GM18867 (cell line): ENCODE results near the gene BTG2.
"Not testable (repeated sequence)": the region's sequence is repeated elsewhere in the genome, so short reads cannot be mapped to it uniquely, and the experiment has no call there.

Source experiments
- ATAC-seq: cut with Tn5 transposase; IDR thresholded peaks from one replicate; pipeline ENCODE4 v1.9.1; 2021; ENCODE audit warnings: mild to moderate bottlenecking, moderate library complexity; ENCODE audit not compliant: unreplicated experiment

The BTG2 gene

DNA sequence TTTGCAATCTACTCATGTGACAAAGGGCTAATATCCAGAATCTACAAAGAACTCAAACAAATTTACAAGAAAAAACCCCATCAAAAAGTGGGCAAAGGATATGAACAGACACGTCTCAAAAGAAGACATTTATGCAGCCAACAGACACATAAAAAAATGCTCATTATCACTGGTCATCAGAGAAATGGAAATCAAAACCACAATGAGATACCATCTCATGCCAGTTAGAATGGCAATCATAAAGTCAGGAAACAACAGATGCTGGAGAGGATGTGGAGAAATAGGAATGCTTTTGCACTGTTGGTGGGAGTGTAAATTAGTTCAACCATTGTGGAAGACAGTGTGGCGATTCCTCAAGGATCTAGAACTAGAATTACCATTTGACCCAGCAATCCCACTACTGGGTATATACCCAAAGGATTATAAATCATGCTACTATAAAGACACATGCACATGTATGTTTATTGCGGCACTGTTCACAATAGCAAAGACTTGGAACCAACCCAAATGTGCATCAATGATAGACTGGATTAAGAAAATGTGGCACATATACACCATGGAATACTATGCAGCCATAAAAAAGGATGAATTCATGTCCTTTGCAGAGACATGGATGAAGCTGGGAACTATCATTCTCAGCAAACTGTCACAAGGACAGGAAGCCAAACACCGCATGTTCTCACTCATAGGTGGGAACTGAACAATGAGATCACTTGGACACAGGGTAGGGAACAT lies 8.9 kb downstream of the BTG2 start:
- not testable (repeated sequence) for ATAC-seq

DNA sequence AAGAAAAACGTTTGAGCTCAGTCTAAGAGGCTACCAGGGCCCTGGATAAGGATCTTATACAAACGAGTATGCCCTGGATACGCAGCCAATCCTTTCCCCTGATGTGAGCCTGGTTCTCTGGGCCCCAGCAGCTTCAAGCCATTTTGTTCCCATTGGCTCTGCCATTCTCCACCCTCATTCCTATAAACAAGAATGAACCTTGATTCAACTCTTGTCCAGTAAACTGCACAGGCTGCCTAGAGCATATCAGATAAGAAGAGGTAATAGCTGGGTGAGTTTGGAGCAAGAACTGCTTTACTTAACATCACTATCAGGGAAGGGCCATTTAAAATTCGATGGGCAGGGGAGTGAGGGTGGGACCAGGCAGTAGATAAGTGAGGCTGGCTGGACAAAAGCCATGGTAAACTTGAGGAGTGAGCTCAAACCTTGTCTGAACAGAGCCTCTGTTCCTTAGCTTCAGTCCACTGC lies 11.3 kb downstream of the BTG2 start:
- no peak for ATAC-seq

DNA sequence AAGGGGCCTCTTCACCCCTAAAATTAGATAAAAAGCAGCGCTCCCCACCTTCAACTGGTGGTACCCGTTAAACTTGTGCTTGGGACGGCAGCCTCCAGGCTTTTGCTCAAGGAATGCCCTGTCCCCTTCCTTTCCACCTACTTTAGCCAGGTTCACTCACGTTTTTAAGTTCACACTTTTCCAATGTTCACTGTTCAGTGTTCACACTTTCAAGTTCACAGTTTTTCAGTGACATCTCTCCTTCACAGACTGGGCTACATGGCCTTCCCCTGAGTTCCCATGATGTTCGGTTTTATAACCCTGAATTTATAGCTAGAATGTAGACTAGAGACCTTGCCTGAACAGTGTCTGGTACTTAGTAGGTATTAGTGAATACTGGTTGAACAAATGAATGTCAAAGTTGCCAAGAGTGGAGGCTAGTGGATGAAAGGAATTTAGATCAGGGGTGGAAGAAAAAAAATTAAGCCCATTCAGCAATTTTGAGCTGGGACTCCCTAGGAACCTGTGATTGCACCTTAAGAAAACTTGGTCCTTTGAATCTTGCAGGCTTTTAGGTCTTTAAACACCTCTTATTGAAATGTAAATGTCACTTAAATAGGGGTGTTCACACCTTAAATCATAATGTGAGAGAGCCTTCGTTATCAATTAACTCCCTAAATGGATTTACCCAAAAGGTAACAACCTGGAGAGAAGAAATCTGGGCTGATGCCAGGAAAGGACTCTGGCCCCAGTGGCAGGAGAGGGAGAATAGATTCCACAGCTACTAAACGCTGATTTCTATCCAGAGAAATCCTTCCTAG lies 12.3 kb downstream of the BTG2 start:
- ATAC-seq: no peak

DNA sequence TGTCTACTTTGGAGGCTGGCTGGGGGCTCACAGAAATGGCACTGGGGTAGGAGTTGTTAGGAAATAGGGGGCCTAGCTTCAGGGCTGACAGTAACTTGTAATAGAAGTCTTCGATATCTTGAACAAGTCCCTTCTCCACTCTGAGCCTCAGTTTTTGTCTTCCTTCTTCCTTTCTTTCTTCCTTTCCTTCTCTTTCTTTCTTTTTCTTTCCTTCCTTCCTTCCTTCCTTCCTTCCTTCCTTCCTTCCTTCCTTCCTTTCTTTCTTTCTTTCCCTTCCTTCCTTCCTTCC lies 12.9 kb downstream of the BTG2 start:
- no peak for ATAC-seq

DNA sequence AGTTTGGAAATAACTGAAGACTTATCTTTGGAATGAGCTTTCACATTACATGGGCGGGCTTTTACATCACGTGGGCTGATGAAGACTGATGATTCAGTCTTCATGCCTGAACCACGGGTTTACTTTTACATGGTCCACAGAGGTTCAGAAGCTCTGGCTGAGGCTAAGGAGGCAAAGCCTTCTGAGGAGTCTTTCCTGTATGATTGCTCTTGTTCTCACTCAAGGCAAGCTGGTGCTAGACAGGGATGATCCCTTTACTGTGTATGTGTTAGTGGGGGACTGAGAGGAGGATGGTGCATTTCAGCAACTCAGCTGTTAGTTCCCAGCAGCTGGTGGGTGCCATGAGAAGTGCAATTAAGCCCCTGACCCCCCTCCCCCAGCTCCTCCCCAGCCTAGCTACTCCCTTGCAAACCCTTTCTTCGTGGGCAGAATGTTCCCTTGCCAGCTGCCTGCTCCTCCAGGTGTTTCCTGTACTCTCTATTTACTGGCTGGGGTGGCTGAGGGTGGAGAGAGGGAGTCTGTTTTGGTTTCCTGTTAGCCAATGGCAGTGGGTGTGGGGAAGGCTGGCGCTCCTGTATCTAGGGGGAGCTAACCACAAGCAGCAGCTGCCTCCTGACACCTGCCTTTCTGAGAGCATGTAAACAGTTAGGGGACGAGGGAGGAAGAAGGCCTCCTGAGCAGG lies 15.4 kb downstream of the BTG2 start:
- peak; percentile 76 for ATAC-seq

DNA sequence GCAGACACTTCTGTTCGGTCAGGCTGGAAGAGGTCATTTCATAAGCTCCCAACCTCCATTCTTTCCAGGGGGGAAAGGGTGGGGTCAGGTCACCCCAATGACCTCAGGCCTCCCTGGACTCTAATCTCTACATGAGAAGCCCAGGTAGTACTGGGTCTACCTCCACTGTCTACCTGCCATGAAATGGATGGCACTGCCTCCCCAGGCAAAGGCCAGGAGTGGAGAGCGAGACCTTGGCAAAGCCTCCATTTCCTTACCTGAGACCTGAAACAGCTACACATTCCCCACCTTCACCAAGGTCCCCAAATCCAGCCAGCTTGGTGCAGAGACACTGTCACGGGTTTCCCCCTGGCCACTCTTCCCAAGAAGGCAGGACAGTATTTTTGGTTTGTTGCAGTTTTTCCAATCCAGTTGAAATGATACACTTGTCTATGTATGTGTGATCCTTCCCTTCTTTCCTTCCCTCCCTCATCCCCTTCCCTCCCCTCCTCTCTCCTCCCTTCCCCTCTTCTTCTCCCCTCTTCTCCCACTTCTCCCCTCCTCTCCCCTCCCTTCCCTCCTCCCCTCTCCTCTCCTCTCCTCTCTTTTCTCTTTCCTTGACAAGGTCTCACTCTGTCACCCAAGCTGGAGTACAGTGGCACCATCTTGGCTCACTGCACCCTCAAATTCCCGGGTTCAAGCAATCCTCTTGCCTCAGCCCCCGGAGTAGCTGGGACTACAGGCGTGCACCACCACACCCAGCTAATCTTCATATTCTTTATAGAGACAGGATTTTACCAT lies 16.1 kb downstream of the BTG2 start:
- no peak for ATAC-seq

DNA sequence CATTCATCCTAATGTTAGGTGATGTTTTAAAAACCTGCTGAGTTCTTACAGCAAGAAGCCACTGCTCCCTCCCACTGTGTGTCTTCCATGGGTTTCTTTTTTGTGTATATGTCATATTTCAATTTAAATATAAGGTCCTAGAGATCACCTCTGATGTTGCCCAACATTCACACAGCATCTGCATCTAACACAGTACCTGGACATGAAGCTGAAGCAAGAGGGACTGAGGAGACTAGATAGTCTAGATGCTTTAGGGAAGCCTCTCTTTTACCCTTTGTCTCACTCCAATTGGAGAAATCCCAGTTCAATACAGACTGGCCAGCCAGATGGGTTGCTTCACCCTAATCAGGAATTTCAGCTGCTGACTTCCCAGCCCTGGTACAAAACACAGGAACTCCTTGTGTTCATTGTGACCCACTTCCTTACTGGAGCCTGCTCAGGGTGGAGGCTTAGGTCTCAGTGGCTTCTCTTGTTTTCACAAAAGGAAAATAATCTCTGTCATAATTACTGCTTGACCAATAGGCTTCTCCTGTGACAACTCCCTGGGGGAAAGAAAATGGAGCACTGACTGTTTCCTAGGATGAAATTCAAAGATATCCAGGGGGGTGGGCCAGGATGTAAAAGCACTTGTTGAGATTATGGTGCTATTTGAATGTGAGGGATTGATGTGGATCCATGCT lies 17.3 kb downstream of the BTG2 start:
- no peak for ATAC-seq

DNA sequence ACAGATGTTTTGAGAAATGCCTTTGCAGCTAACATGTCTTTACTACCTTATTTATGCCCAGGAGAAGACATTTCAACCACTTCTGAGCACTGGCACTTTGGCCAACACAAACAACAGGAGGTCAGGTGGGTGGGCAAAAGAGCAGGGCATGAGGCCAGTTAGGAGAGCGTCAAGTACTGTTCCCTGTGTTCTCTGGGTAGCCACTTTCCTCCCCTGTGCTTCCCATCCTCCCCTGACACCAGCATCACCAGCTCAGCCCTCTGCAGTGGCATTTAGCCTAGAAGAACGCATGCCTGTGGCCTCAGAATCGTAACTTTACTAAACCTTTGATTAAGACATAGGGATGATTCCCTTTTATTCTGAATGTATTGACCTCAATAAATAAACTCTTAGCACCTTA lies 18.3 kb downstream of the BTG2 start:
- no peak for ATAC-seq

DNA sequence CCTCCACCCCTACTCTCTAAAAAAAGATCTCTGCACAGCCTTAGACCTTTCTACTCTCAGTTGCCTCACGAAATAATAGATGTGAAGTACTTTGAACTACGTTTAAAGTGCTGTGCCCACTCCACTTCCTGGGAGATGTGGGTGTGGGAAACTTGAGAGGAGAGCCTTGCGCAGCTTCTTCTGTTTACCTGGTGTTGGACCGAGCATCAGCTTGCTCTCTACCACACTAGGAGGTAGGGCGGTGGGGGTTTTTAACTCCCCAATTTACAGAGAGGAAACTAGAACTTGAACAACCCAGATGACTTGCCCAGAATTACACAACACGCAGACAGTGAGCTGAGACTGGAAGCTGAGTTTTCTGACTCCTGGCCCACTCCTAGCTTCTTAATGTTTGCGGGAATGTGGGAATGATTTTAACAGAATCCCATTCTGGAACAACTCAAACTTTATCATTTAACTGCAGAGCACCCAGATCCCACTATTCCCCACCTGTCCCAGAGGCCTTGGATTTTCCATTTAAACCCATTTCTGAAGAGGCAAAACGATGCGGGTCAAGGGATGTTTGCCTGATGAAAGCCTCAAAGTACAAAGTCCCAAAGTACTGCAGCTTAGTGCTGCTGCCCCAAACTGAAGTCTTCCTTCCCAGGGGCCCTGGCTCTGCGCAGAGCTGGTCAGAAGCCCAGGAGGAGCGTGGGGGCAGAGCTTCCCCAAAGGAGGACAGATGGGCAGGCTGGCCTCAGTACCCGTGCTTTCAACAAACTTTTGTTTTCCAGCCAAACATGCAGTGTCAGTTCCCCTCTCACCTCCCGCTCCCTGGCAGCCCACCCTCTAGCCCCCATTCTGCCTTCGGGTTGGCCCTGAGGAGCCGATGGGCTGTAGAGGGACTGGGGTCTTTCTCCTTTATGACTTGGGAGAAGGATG lies 19.0 kb downstream of the BTG2 start:
- ATAC-seq: no peak

DNA sequence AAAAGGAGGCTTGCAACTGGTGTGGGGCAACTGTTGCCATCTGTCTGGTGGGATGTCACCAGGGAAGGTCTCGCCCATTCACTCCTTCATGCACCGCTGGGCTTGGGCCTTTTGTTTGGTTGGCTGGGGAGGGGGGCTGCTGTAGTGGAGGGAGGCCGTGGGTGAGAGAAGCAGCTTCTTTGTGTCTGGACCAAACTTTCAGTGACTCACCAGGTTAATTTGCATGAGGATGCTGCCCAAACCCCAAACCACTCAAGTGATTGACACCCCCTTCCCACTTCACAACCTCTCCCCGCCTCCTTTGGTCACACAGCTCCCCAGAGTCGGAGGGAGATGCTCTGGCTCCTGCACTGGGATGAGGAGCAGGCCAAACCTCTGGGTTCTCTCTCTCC lies 19.7 kb downstream of the BTG2 start:
- peak; percentile 31 for ATAC-seq

DNA sequence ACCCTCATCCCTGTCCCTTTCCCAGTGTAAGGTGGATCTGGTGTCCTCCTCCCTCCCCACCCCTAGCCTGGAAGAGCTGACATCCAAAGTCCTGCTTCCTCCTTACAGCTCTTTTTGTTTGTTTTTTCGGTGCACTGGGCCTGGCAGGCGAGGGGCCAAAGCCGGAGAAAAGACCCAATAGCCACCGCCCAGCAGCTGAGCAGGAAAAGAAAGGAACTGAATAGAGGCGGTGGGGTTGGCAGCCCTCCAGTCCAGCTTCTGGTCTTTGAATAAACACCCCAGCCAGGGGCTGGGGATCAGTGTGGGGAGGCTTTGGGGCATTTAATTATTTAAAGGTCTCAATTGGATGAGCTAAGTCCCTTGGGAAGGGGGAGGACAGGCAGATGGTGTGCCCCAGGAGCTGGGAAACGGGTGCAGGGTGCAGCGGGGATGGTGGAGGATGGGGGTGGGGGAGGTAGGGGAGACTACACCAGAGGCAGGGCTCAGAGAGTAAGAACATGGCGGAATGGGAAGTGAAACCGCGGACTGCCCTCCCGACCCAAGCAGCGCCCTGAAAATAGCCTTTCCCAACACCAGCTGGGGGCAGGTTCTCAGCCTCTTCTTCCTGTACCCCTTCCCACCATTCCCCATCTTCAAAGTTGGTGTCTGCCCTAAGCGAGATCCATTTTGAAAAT lies 20.2 kb downstream of the BTG2 start:
- no peak for ATAC-seq

DNA sequence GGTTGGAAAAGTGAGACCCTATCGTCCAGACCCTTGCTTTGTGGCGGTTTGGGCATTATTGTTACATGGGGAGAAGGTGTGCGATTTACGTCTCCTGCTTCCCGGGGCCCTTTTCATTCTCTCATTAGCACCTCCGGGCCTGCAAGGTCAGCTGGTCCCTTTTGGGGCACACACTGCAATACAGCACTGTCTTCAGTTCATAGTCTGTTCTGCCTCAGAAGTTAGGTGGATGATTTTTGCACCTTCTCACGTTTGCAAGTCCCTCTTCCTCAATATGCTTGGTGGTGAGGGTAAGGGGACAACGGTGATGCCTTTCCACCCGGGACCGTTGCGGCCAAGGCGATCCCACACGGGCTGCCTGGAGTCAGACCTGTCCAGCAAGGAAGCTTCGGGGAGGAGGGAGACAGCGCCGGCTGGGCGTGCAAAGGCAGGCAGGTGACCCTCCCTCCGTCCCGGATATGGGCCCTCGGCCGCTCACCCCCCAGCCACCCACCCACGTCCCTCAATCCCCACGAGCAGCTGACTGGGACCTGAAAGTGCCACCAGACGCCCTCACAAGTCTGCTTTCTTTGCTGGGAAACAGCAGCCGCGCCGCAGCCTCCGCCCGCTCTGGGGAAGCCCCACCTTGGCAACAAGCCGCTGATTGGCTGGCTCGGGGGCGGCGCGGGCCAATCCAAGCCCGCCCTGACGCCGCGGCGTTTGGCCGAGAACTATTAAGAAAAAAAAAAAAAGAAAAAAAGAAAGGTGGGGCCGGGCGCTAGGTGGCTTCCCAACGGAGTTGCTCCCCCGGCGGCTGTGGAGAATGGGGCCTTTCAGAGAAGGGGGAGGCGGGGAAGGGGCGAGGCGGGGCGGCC lies 21.7 kb downstream of the BTG2 start:
- peak; percentile 71 for ATAC-seq

DNA sequence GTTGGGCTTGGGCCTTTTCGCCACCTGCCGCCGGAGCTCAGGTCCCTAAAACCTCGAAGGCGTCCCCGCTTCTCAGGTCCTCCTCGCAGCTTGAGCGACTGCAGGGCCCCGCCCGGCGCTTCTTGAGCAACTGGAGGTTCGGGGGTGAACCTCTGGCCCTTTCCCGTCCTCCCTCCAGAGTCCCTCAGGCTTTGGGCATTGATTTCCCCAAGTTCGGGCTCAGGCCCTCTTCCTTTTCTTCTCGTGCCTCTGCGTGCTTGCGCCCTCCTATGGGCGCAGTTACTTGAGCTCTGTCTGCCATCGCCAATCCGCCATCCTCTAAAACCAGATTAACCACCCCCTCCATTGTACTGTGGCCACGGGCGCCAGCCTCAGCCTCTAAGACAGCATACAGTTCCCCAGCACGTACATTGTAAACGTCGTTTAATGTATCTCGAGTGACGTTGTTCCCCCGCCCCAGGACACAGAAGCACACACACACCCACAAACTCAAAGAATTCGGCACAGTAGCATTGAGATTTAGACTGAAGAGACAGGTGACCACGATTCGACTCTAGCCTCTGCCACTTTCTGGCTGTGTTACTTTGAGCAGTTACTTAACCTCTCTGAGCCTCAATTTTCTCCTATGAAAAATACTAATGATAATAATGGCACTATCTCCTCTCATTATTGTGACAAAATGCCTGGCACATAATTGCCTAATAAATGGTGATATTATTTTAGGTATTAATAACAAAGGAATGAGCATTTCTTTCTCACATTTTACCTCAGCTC lies 22.6 kb downstream of the BTG2 start:
- peak; percentile 29 for ATAC-seq

DNA sequence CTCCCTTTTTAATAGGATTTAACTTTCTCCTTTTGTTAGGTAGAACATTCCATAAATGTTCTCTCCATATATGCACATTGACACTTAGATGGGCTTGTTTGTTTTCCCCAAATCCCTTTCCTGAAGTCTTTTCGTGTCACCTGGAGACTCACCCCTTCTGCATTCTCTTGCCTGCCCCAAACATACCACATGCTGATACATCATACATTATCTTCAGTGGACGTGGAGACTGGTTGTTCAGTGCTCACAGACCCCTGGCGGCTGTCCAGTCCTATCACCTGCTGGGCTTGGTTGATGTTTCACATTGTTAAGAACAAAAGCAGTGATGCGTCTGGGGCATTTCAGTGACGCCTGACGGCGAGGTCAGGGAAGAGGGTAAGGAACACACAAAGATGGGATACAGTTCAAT lies 23.4 kb downstream of the BTG2 start:
- ATAC-seq: no peak

DNA sequence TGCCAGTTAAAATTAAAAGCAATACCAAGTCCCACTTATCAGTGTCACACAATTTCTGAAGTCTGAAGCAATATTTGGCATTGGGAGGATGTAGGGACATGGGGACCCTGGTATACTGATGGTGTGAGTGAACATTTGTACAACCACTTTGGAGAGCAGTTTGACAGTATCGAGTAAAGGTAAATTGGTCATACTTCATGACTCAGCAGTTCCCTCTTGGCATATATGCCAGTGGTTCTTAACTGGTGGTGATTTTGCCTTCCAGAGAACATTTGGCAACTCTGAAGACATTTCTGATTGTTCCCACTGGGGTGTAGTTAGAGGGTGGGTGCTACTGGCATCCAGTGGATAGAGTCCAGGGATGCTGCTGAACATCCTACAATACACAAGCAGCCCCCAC lies 25.9 kb downstream of the BTG2 start:
- ATAC-seq: no peak

DNA sequence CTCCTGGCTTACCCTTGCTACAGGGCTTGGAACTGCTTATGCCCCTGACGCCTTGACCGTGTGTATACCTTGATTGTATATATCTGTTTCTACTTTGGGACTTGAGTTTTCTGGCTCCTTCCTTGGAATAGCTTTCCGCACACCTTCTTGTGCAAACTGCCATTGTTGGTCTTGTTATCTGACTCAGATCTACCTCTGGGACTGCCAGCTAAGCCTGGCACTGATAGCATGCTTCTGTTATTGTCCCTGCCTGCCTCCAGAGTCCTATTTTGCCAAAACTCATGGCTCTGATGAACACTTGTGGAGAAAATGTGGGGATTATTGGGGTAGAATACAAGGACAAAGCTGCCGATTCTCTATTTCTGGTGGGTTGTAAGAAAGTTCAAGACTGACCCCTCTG lies 30.2 kb downstream of the BTG2 start:
- ATAC-seq: no peak

DNA sequence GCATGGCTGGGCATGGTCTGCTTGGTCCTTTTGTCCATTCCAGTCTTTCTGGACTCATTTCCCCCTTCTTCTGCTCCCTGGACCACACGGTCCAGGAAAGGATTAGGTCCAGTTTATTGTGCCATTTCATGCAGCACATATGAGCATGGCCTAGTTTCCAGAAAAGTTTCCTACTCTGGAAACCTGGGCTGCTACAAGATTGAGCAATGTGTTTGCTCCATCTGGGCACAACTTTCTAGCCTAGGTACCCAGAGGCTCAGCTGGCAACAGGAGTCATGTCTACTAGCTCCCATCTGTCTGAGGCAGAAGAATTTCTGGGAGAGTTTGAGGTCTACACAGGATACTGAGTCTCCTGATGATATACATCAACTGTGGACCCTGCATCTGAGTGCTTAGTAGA lies 30.8 kb downstream of the BTG2 start:
- ATAC-seq: no peak
